HG02798 (cell line): ENCODE results near the gene POLR2L.

ENCODE experiments used
- ATAC-seq: cut with Tn5 transposase; IDR thresholded peaks from one replicate; pipeline ENCODE4 v1.9.1; 2021; ENCODE audit warnings: mild to moderate bottlenecking; ENCODE audit not compliant: unreplicated experiment, poor library complexity

POLR2L gene

GRCh38 chr11:815675-816432, 26.5 kb downstream of the POLR2L start:
- ATAC-seq = no peak

GRCh38 chr11:813456-814096, 28.8 kb downstream of the POLR2L start:
- ATAC-seq = no peak

GRCh38 chr11:813072-813455, 29.3 kb downstream of the POLR2L start:
- ATAC-seq = no peak

- no peak for ATAC-seq
Measured at GRCh38 chr11:812390-812789, 29.9 kb downstream of the POLR2L start.

- no peak for ATAC-seq
Measured at GRCh38 chr11:811446-812245, 30.7 kb downstream of the POLR2L start.

GRCh38 chr11:810040-810567, 32.2 kb downstream of the POLR2L start:
- no peak for ATAC-seq

- peak; percentile 84 for ATAC-seq
Measured at GRCh38 chr11:809287-810039, 32.9 kb downstream of the POLR2L start, which contains the start of gene RPLP2. Gene RPLP2 (plus strand): TSS chr11:809967. CDS start chr11:810235, 268 bp downstream.

- no peak for ATAC-seq
Measured at GRCh38 chr11:808427-809286, 33.7 kb downstream of the POLR2L start.

- no peak for ATAC-seq
Measured at GRCh38 chr11:804599-804964, 37.7 kb downstream of the POLR2L start.

- ATAC-seq = no peak
Measured at GRCh38 chr11:803770-804598, 38.3 kb downstream of the POLR2L start.

GRCh38 chr11:803467-803742, 38.9 kb downstream of the POLR2L start:
- no peak for ATAC-seq

GRCh38 chr11:802693-803466, 39.4 kb downstream of the POLR2L start:
- ATAC-seq = no peak

- ATAC-seq = no peak
Measured at GRCh38 chr11:802018-802617, 40.2 kb downstream of the POLR2L start.

- ATAC-seq = no peak
Measured at GRCh38 chr11:801097-801780, 41.1 kb downstream of the POLR2L start.

GRCh38 chr11:800473-800872, 41.9 kb downstream of the POLR2L start:
- no peak for ATAC-seq

GRCh38 chr11:799641-800316, 42.5 kb downstream of the POLR2L start:
- ATAC-seq = no peak
